MM.1S (cell line): ENCODE measurements around the gene WDR82.

Experiments
- DNase-seq: peaks from one replicate; pipeline ENCODE4 v3.0.0-alpha.2; 2015
- H2AFZ ChIP-seq: fragments of 300-600 bp; sonication (generic); 2 replicates; pipeline ENCODE4 v1.6.0; 2016; ENCODE audit warnings: antibody characterized with exemption, low read length
- H3F3A ChIP-seq: fragments of 300-600 bp; sonication (generic); 2 replicates; pipeline ENCODE4 v1.6.1; 2016; ENCODE audit warnings: mild to moderate bottlenecking, antibody characterized with exemption, low read length, moderate library complexity, mixed read lengths; ENCODE audit not compliant: insufficient read depth
- H3K27ac ChIP-seq: fragments of 300-600 bp; sonication (generic); 2 replicates; pipeline ENCODE4 v1.5.1; 2016; ENCODE audit warnings: mild to moderate bottlenecking, low read length
- H3K27me3 ChIP-seq: fragments of 300-600 bp; sonication (generic); replicated peaks from 2 replicates; pipeline ENCODE4 v1.6.0; 2016; ENCODE audit warnings: low read length; ENCODE audit not compliant: insufficient read depth
- H3K36me3 ChIP-seq: fragments of 300-600 bp; sonication (generic); replicated peaks from 2 replicates; pipeline ENCODE4 v1.6.1; 2016; ENCODE audit warnings: mild to moderate bottlenecking, low read length, mixed read lengths; ENCODE audit not compliant: insufficient read depth
- H3K4me1 ChIP-seq: fragments of 300-600 bp; sonication (generic); 2 replicates; pipeline ENCODE4 v1.6.1; 2016; ENCODE audit warnings: low read length, mixed read lengths
- H3K4me2 ChIP-seq: fragments of 300-600 bp; sonication (generic); 2 replicates; pipeline ENCODE4 v1.6.0; 2016; ENCODE audit warnings: low read depth, low read length
- H3K4me3 ChIP-seq: fragments of 300-600 bp; sonication (generic); 2 replicates; pipeline ENCODE4 v1.5.1; 2016; ENCODE audit warnings: low read length, mixed read lengths
- H3K79me2 ChIP-seq: fragments of 300-600 bp; sonication (generic); 2 replicates; pipeline ENCODE4 v1.6.1; 2016; ENCODE audit warnings: mixed run types, low read length, mixed read lengths
- H3K9ac ChIP-seq: fragments of 300-600 bp; sonication (generic); 2 replicates; pipeline ENCODE4 v1.6.1; 2016; ENCODE audit warnings: low read length, mixed read lengths
- H3K9me2 ChIP-seq: fragments of 300-600 bp; sonication (generic); replicated peaks from 2 replicates; pipeline ENCODE4 v1.6.1; 2016; ENCODE audit warnings: mild to moderate bottlenecking, low read length, mixed read lengths; ENCODE audit not compliant: insufficient read depth
- H3K9me3 ChIP-seq: fragments of 300-600 bp; sonication (generic); replicated peaks from 2 replicates; pipeline ENCODE4 v1.6.1; 2016; ENCODE audit warnings: mild to moderate bottlenecking, low read length, mixed read lengths; ENCODE audit not compliant: insufficient read depth
- H4K20me1 ChIP-seq: fragments of 300-600 bp; sonication (generic); 2 replicates; pipeline ENCODE4 v1.6.1; 2016; ENCODE audit warnings: mild to moderate bottlenecking, low read length, moderate library complexity, mixed read lengths; ENCODE audit not compliant: insufficient read depth
- EZH2 ChIP-seq: fragments of 300-600 bp; sonication (generic); optimal IDR thresholded peaks from 2 replicates; pipeline ENCODE3; 2017; ENCODE audit warnings: low read depth, mild to moderate bottlenecking, antibody characterized with exemption, low read length, mixed read lengths
- EZH2phosphoT487 ChIP-seq: fragments of 300-600 bp; sonication (generic); IDR thresholded peaks from 2 replicates; pipeline ENCODE4 v1.6.1; 2018; ENCODE audit warnings: antibody characterized with exemption, low read length
- TF ChIP-seq, protein P1 (sequence below): fragments of 300-600 bp; sonication (generic); IDR thresholded peaks from 2 replicates; pipeline ENCODE4 v1.5.1; 2016; ENCODE audit warnings: antibody characterized with exemption, low read length, mixed read lengths

WDR82 gene

DNA sequence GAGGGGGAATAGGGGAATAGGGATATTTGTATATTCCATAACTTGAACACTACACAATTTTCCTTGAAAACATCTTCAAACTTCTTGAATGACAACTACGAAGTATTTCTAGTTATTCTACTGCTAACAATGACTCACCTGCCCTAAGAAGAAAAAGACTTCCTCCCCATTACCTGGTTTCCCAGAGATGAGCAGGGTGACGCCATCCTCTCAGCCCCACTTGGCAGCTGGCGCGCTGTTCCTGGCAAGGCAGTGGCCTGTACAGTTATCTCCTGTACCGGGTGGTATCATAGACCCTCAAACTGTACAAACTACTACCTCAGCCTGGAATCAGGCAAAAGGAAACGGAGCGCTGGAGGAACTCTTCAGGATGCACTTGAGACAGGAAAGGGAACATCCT, 10.4 kb downstream of the WDR82 start:
- no peak overlapping the region for H3K27ac ChIP-seq

DNA sequence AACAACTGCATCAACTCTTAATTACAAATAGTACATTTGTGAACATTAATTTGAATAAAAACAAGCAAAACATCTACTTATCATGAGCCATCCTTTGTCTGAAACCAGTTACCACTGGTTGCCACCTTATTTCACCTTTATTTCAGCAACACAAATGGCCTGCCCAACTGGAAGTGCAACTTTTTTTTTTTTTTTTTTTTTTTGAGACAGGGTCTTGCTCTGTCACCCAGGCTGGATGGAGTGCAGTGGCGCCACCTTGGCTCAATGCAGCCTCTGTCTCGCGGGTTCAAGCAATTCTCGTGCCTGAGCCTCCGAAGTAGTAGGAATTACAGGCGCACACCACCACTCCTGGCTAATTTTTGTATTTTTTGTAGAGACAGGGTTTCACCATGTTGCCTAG, 13.1 kb downstream of the WDR82 start:
- Histone ChIP-seq H4K20me1 (peaks cover 16% of the 10 kb centered on the region), H3F3A (peaks cover 9% of the 10 kb centered on the region), H3K9me3 (no peaks in the 10 kb centered on the region), H3K27me3 (no peaks in the 10 kb centered on the region), H3K4me2 (no peak overlapping the region), H3K36me3 (peaks cover 29% of the 10 kb centered on the region), H3K4me3 (no peak overlapping the region), H3K9me2 (no peaks in the 10 kb centered on the region), H3K79me2 (peaks cover 97% of the 10 kb centered on the region), H3K4me1 (peaks cover 23% of the 10 kb centered on the region), H2AFZ (no peak overlapping the region), H3K27ac (no peak overlapping the region), H3K9ac (no peak overlapping the region)
- TF ChIP-seq EZH2: no peak
- TF ChIP-seq, protein P1, sequence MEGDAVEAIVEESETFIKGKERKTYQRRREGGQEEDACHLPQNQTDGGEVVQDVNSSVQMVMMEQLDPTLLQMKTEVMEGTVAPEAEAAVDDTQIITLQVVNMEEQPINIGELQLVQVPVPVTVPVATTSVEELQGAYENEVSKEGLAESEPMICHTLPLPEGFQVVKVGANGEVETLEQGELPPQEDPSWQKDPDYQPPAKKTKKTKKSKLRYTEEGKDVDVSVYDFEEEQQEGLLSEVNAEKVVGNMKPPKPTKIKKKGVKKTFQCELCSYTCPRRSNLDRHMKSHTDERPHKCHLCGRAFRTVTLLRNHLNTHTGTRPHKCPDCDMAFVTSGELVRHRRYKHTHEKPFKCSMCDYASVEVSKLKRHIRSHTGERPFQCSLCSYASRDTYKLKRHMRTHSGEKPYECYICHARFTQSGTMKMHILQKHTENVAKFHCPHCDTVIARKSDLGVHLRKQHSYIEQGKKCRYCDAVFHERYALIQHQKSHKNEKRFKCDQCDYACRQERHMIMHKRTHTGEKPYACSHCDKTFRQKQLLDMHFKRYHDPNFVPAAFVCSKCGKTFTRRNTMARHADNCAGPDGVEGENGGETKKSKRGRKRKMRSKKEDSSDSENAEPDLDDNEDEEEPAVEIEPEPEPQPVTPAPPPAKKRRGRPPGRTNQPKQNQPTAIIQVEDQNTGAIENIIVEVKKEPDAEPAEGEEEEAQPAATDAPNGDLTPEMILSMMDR: no peak
- no peak for TF ChIP-seq EZH2phosphoT487
- peak; percentile 2 for DNase-seq

More for the DNA sequence above, 10.4 kb downstream of the WDR82 start:
- TF ChIP-seq, protein P1: no peak
- Histone ChIP-seq H2AFZ (no peak overlapping the region), H3K79me2 (peaks cover 97% of the 10 kb centered on the region), H3F3A (peaks cover 28% of the 10 kb centered on the region), H3K9me2 (no peaks in the 10 kb centered on the region), H4K20me1 (peaks cover 41% of the 10 kb centered on the region), H3K4me2 (no peak overlapping the region), H3K27me3 (no peaks in the 10 kb centered on the region), H3K36me3 (peaks cover 27% of the 10 kb centered on the region), H3K4me1 (peaks cover 34% of the 10 kb centered on the region), H3K9me3 (no peaks in the 10 kb centered on the region), H3K4me3 (no peak overlapping the region), H3K9ac (no peak overlapping the region)
- DNase-seq: peak; percentile 4

DNA sequence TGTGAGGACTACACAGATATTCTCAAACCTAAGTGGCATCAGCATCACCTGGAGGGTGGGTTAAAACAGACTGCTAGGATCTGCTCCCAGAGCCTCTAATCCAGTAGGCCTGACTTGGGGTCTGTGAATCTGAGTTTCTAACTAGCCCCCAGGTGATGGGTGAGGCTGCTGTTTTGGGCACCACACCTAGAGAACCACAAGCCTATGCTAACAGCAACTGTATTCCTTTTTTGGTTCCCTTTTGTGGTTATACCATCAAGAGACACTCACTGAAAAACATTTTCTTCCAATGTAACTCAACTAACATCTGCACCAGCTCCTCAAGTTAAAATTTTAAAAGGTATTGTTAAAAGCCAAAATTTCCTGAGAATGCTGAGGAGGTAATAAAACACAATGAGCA, 16.0 kb downstream of the WDR82 start:
- peak overlapping the region; percentile 51; the same call in 1 of the 2 replicates for H3K27ac ChIP-seq
- H3K4me2 ChIP-seq: no peak overlapping the region
- DNase-seq: peak; percentile 6
- no peaks in the 10 kb centered on the region for H3K27me3 ChIP-seq
- H3K4me1 ChIP-seq: peaks cover 40% of the 10 kb centered on the region
- H3K9me2 ChIP-seq: no peaks in the 10 kb centered on the region
- H4K20me1 ChIP-seq: peaks cover 3% of the 10 kb centered on the region; the same call in 1 of the 2 replicates
- no peak overlapping the region for H2AFZ ChIP-seq
- TF ChIP-seq EZH2 (no peak), EZH2phosphoT487 (no peak)
- TF ChIP-seq, protein P1: no peak
- peaks cover 6% of the 10 kb centered on the region; the same call in 1 of the 2 replicates for H3F3A ChIP-seq
- H3K79me2 ChIP-seq: peaks cover 95% of the 10 kb centered on the region
- H3K9ac ChIP-seq: no peak overlapping the region
- H3K4me3 ChIP-seq: no peak overlapping the region
- no peaks in the 10 kb centered on the region for H3K9me3 ChIP-seq
- H3K36me3 ChIP-seq: peaks cover 35% of the 10 kb centered on the region
